ENCODE results near the gene PGAP1. TPM values are rescaled to one million over a fixed set of nuclear protein-coding genes. Genes with fewer than 3 reads are reported as not detected.

PGAP1 gene, protein sequence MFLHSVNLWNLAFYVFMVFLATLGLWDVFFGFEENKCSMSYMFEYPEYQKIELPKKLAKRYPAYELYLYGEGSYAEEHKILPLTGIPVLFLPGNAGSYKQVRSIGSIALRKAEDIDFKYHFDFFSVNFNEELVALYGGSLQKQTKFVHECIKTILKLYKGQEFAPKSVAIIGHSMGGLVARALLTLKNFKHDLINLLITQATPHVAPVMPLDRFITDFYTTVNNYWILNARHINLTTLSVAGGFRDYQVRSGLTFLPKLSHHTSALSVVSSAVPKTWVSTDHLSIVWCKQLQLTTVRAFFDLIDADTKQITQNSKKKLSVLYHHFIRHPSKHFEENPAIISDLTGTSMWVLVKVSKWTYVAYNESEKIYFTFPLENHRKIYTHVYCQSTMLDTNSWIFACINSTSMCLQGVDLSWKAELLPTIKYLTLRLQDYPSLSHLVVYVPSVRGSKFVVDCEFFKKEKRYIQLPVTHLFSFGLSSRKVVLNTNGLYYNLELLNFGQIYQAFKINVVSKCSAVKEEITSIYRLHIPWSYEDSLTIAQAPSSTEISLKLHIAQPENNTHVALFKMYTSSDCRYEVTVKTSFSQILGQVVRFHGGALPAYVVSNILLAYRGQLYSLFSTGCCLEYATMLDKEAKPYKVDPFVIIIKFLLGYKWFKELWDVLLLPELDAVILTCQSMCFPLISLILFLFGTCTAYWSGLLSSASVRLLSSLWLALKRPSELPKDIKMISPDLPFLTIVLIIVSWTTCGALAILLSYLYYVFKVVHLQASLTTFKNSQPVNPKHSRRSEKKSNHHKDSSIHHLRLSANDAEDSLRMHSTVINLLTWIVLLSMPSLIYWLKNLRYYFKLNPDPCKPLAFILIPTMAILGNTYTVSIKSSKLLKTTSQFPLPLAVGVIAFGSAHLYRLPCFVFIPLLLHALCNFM
- 8.5 and 9.4 TPM in 2 replicates for total RNA-seq

GRCh38 chr2:196926562-196927375 is at the start of gene PGAP1:
Gene PGAP1 (minus strand): TSS chr2:196926707. CDS start chr2:196926616, 91 bp downstream.

GRCh38 chr2:196809260-196809659 is 117.2 kb downstream of the PGAP1 start, which contains the start of gene C2orf66:
Gene C2orf66 (minus strand): TSS chr2:196809355. CDS start chr2:196809336, 19 bp downstream.

Other genes with a start within 250 kb of the PGAP1 start
- gene GTF3C3, start 127.0 kb downstream of the PGAP1 start, total RNA-seq: 34.2 and 46.5 TPM in 2 replicates
- gene C2orf66, start 117.4 kb downstream of the PGAP1 start, total RNA-seq: 0.09 TPM in 2 replicates

All from endothelial cell of coronary artery (primary cell).